Panc1 (cell line): ENCODE data around the gene LRIT1.

Experiments used
- CTCF ChIP-seq: fragments of 450-650 bp; IDR thresholded peaks from 2 replicates; pipeline ENCODE4 v1.5.1; 2017; ENCODE audit warnings: mild to moderate bottlenecking
- TCF7L2 ChIP-seq: IDR thresholded peaks from 2 replicates; pipeline ENCODE4 v1.6.1; 2011; ENCODE audit warnings: mild to moderate bottlenecking, low read depth, low read length, inconsistent platforms

- TF ChIP-seq TCF7L2 (no peak), CTCF (no peak)
Observed at GRCh38 chr10:84211566-84211965, 29.8 kb downstream of the LRIT1 start.
